ENCODE results near the gene ZNF175.

Gene ZNF175

GRCh38 chr19:51550848-51551672 lies 20.0 kb upstream of the ZNF175 start:
- no peak for TF ChIP-seq CTCF (conservative IDR thresholded peaks at IDR 0.05)
- no peak overlapping the region for H3K27ac ChIP-seq

DNA sequence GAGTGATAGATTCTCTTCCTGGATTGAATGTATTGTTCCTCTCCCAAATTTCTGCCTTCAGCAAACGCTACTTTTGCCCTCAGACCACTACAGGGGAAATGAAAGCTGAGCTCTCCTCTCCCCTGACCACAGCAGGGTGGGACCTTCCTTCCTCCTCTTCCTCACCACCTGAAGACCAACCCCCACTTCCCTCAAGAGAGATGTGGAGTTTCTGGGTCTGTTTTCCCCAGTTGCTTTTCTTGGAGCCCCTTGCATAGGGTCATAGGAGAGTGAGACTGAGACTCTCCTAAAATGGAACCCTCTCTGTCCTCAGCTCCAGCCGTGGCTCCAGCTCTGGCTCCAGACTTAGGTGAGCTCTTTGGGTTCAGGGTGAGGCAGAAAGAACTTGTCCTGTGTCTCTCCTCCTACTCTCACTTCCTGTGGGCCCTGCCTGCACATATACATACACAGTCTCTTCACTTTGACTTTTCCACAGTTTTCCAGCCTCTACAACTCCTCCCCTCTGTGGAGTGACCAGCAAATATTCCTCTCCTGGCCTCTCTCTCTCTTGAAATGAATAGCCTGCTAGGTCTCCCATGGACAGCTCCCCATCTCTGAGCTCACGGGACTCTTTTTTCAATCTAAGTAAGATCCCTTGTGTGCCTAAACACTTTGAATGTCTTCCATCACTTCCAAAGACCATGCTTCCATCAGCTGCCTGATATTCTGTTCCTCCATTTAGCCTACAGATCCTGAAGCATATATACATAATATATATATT lies 19.2 kb upstream of the ZNF175 start:
- no peak overlapping the region for H3K27ac ChIP-seq
- no peak for TF ChIP-seq CTCF (conservative IDR thresholded peaks at IDR 0.05)

DNA sequence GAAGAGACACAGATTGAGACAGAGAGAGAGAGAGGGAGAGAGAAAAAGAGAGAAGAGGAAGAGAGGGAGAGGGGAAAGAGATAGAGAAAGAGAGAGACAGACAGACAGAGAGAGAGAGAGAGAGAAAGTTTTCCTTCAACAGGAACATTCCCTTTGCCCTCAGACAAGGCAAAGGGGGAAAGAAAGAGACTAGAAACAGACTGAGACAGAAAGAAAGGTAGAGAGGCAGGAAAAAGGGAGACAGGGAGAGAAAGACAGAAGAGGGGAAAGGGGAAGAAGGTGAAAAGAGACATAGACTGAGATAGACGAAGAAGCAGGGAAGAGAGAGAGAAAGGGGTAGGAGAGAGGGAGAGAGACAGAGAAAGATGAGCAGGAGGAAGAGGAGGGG lies 18.5 kb upstream of the ZNF175 start:
- H3K27ac ChIP-seq: no peak overlapping the region

GRCh38 chr19:51552996-51553725 lies 17.9 kb upstream of the ZNF175 start:
- TF ChIP-seq CTCF (conservative IDR thresholded peaks at IDR 0.05): no peak
- no peak overlapping the region for H3K27ac ChIP-seq

More for the DNA sequence above, 18.5 kb upstream of the ZNF175 start:
- TF ChIP-seq CTCF (conservative IDR thresholded peaks at IDR 0.05): no peak

GRCh38 chr19:51559240-51559639 lies 11.8 kb upstream of the ZNF175 start:
- no peak for TF ChIP-seq CTCF (conservative IDR thresholded peaks at IDR 0.05)
- no peak overlapping the region for H3K27ac ChIP-seq

DNA sequence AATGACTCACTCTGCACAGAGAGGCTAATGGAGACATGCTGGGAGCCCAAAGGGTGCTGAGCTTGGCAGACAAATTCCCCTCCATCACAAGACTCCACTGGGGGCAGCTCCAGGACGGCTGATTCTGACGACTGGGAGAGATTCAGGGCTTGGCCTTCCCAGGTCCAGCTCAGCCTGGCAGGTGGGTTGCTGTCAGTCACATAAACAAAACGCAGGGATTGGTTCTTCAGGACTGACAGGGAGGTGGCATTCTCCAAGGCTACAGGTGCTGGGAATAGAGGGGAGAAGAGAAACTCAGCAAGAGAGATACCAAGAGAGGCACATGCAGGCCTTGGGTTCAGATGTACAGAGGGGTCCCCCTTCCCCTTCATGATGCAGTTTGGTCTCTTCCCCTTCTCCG lies 10.7 kb upstream of the ZNF175 start:
- H3K27ac ChIP-seq: no peak overlapping the region

More for the DNA sequence above, 10.7 kb upstream of the ZNF175 start:
- TF ChIP-seq CTCF (conservative IDR thresholded peaks at IDR 0.05): no peak
